Gastroesophageal sphincter (tissue), 3 donors: Measurements from ENCODE around the gene SLC17A3.

ENCODE experiments used
- EP300 ChIP-seq: sonication (generic); formaldehyde crosslinking; IDR thresholded peaks from one replicate; pipeline ENCODE4 v1.6.1; 2017; ENCODE audit warnings: antibody characterized with exemption, mild to moderate bottlenecking
- POLR2A ChIP-seq, 2 donors: fragments of 450-650 bp; IDR thresholded peaks; one replicate each; pipeline ENCODE4 v1.6.1; 2017; ENCODE audit warnings: antibody characterized with exemption in 2 of 2, mild to moderate bottlenecking in 2 of 2, moderate library complexity in 1 of 2
- POLR2AphosphoS5 ChIP-seq: sonication (generic); formaldehyde crosslinking; IDR thresholded peaks from one replicate; pipeline ENCODE4 v1.6.1; 2017; ENCODE audit warnings: antibody characterized with exemption
- TF ChIP-seq, protein P1 (sequence below), 4 experiments: fragments of 200-600 bp in 2 of 4; fragments of 450-650 bp in 2 of 4; sonication (generic) in 1 of 4; IDR thresholded peaks; one replicate each; pipeline ENCODE4 v1.5.1; 2017 to 2019; ENCODE audit warnings: antibody characterized with exemption in 4 of 4, mild to moderate bottlenecking in 2 of 4, moderate library complexity in 2 of 4

DNA sequence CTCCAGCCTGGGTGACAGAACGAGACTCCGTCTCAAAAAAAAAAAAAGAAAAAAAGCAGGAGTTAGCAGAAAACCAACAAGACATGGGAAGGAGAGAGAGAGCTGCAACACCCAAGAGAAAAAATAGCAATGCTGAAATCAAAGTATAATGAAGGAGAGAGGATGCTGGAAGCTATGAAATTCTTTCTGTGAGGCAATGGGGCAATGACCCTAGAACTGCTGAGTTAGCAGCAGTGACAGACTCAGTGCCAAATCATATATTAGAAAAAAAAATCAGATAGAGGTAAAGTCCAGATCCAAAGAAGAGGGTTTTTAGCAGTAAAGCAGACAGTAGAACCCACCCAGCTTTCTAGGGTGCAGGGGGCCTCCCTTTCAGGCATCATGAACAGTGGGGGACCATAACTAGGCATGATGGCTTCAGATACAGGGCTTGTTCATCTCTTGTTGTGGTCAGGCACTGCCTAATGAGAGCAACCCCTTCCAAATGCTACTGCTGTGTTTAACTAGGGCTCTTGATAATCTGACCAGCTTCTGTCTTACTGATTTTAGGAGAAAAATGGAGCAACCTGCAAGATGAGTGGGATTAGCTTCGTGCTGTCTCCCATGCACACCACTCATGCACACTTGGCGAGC is 29.5 kb upstream of the SLC17A3 start:
- TF ChIP-seq, protein P1, sequence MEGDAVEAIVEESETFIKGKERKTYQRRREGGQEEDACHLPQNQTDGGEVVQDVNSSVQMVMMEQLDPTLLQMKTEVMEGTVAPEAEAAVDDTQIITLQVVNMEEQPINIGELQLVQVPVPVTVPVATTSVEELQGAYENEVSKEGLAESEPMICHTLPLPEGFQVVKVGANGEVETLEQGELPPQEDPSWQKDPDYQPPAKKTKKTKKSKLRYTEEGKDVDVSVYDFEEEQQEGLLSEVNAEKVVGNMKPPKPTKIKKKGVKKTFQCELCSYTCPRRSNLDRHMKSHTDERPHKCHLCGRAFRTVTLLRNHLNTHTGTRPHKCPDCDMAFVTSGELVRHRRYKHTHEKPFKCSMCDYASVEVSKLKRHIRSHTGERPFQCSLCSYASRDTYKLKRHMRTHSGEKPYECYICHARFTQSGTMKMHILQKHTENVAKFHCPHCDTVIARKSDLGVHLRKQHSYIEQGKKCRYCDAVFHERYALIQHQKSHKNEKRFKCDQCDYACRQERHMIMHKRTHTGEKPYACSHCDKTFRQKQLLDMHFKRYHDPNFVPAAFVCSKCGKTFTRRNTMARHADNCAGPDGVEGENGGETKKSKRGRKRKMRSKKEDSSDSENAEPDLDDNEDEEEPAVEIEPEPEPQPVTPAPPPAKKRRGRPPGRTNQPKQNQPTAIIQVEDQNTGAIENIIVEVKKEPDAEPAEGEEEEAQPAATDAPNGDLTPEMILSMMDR (IDR thresholded peaks at IDR 0.05): no peak
- TF ChIP-seq POLR2AphosphoS5: no peak
- TF ChIP-seq EP300: no peak
- TF ChIP-seq POLR2A (IDR thresholded peaks at IDR 0.05): no peak
